HEK293T (cell line): ENCODE measurements around the gene C6.

Experiments used
- CTCF ChIA-PET: fragments of 350-600 bp; formaldehyde crosslinking; extraction: SDS; loops from one replicate; lab custom pipeline; 2021; ENCODE audit warnings: antibody characterized with exemption, inconsistent platforms; lab: Yijun Ruan, JAX
- POLR2A ChIA-PET: fragments of 350-600 bp; formaldehyde crosslinking; extraction: SDS; loops from one replicate; lab custom pipeline; 2020; ENCODE audit warnings: antibody characterized with exemption, inconsistent platforms; lab: Yijun Ruan, JAX
- DNase-seq: peaks from one replicate; pipeline ENCODE4 v3.0.0; 2012; ENCODE audit warnings: mixed read lengths; ENCODE audit errors: extremely low spot score
- ARNT ChIP-seq: fragments of 450-650 bp; IDR thresholded peaks from 2 replicates; pipeline ENCODE4 v1.6.1; 2017; ENCODE audit warnings: mild to moderate bottlenecking
- BHLHE40 ChIP-seq: fragments of 450-650 bp; IDR thresholded peaks from 2 replicates; pipeline ENCODE4 v1.6.1; 2016; ENCODE audit warnings: mild to moderate bottlenecking, moderate library complexity, borderline replicate concordance
- CTBP1 ChIP-seq: fragments of 450-650 bp; IDR thresholded peaks from 2 replicates; pipeline ENCODE4 v1.6.1; 2016; ENCODE audit warnings: borderline replicate concordance
- ELF4 ChIP-seq: fragments of 450-650 bp; IDR thresholded peaks from 2 replicates; pipeline ENCODE4 v1.6.1; 2017; ENCODE audit warnings: antibody characterized with exemption
- FOXA1 ChIP-seq: fragments of 450-650 bp; IDR thresholded peaks from 2 replicates; pipeline ENCODE4 v1.6.1; 2016; ENCODE audit warnings: mild to moderate bottlenecking
- FOXK2 ChIP-seq: fragments of 450-650 bp; IDR thresholded peaks from 2 replicates; pipeline ENCODE4 v1.6.1; 2016; ENCODE audit warnings: mild to moderate bottlenecking
- FOXM1 ChIP-seq: fragments of 450-650 bp; IDR thresholded peaks from 2 replicates; pipeline ENCODE4 v1.6.1; 2017; ENCODE audit warnings: mild to moderate bottlenecking, borderline replicate concordance
- HDGF ChIP-seq: fragments of 450-650 bp; IDR thresholded peaks from 2 replicates; pipeline ENCODE4 v1.6.1; 2017; ENCODE audit warnings: antibody characterized with exemption, borderline replicate concordance
- L3MBTL2 ChIP-seq: fragments of 450-650 bp; conservative IDR thresholded peaks from 2 replicates; pipeline ENCODE4 v1.6.1; 2016; ENCODE audit warnings: mild to moderate bottlenecking
- LEF1 ChIP-seq: fragments of 450-650 bp; IDR thresholded peaks from 2 replicates; pipeline ENCODE4 v1.6.1; 2017; ENCODE audit warnings: mild to moderate bottlenecking, borderline replicate concordance
- NFRKB ChIP-seq: fragments of 450-650 bp; IDR thresholded peaks from 2 replicates; pipeline ENCODE4 v1.6.1; 2016; ENCODE audit warnings: mild to moderate bottlenecking, moderate library complexity
- PKNOX1 ChIP-seq: fragments of 450-650 bp; IDR thresholded peaks from 2 replicates; pipeline ENCODE4 v1.6.1; 2016
- SP1 ChIP-seq: fragments of 450-650 bp; IDR thresholded peaks from 2 replicates; pipeline ENCODE4 v1.6.1; 2017
- SUZ12 ChIP-seq: fragments of 450-650 bp; IDR thresholded peaks from 2 replicates; pipeline ENCODE4 v1.6.1; 2016; ENCODE audit warnings: mild to moderate bottlenecking
- TARDBP ChIP-seq: fragments of 450-650 bp; IDR thresholded peaks from 2 replicates; pipeline ENCODE4 v1.6.1; 2016
- ZNF384 ChIP-seq: fragments of 450-650 bp; IDR thresholded peaks from 2 replicates; pipeline ENCODE4 v1.6.1; 2016

C6 gene

GRCh38 chr5:41213340-41213739 lies at the start of gene C6:
TSS of gene C6 (minus strand) at chr5:41213532. CDS start at chr5:41203230, 10,302 bp downstream.
- DNase-seq = no peak
- POLR2A ChIA-PET = no interaction called here
- TF ChIP-seq CTBP1 (no peak), ELF4 (no peak), PKNOX1 (no peak), ARNT (no peak), ZNF384 (no peak)
- CTCF ChIA-PET = no interaction called here

GRCh38 chr5:41256400-41256799 lies 43.1 kb upstream of the C6 start:
- CTCF ChIA-PET = no interaction called here
- POLR2A ChIA-PET = no interaction called here
- DNase-seq = no peak

DNA sequence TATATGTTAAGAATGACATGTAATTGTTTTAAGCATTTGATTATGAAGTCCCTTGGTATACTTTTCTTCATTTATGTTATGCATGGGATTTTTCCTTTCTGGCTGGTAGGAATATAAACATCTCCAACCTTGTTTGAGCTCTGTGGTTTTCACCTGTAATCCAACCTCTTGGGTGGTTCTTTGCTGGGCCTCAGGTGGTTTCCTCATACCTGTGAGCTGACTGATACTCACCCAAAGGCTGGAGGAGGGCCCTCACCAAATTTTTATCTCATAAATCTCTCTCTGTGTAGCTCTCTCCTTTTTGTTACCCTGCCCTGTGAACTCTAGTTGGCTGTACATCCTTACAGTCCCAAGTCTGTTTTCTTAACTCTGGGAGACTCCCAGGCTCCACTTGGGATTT lies 39.8 kb upstream of the C6 start:
- TF ChIP-seq SP1 (no peak), SUZ12 (no peak)
- CTCF ChIA-PET = no interaction called here
- POLR2A ChIA-PET = no interaction called here
- no peak for DNase-seq

More at GRCh38 chr5:41256400-41256799, 43.1 kb upstream of the C6 start:
- TF ChIP-seq ZNF384 (no peak), LEF1 (no peak), L3MBTL2 (no peak), HDGF (no peak), CTBP1 (no peak), TARDBP (no peak), SP1 (no peak), ARNT (no peak), FOXK2 (no peak)

DNA sequence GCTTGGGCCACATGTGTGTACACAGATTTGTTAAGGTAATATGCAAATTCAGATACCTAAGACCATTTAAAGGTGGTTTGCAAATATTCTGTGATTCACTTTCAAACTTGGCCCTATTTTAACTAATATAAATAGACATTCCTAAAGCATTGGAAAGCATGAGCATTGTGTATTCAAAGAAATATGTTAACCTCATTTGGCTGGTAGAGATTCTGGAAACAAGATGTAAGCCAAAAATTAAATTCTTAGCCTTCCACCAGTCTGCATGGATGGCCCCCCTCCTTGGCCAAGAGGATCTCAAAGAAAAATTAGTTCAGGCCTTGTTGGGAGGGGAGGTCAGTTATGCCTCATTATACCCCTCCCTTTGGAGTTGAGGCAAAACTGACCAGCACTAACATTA lies 38.7 kb upstream of the C6 start:
- ChIA-PET CTCF (no interaction called here), POLR2A (no interaction called here)
- TF ChIP-seq PKNOX1 (no peak), HDGF (no peak)
- DNase-seq = no peak

- ChIA-PET POLR2A (no interaction called here), CTCF (no interaction called here)
- no peak for TF ChIP-seq LEF1
- TF ChIP-seq FOXK2 = no peak
- TF ChIP-seq PKNOX1 = no peak
- no peak for TF ChIP-seq CTBP1
- TF ChIP-seq ZNF384 = no peak
- no peak for TF ChIP-seq NFRKB
- no peak for TF ChIP-seq ELF4
- no peak for TF ChIP-seq L3MBTL2
- DNase-seq = no peak
Measured at GRCh38 chr5:41250351-41250987, 37.1 kb upstream of the C6 start.

- CTCF ChIA-PET = no interaction called here
- POLR2A ChIA-PET = no interaction called here
- DNase-seq = no peak
- TF ChIP-seq BHLHE40 (no peak), SP1 (no peak), CTBP1 (no peak), LEF1 (no peak), TARDBP (no peak), SUZ12 (no peak), FOXA1 (no peak), HDGF (no peak), NFRKB (no peak), FOXM1 (no peak), PKNOX1 (no peak), L3MBTL2 (no peak), ARNT (no peak), ELF4 (no peak), ZNF384 (no peak), FOXK2 (no peak)
Measured at GRCh38 chr5:41247135-41247534, 33.8 kb upstream of the C6 start.

DNA sequence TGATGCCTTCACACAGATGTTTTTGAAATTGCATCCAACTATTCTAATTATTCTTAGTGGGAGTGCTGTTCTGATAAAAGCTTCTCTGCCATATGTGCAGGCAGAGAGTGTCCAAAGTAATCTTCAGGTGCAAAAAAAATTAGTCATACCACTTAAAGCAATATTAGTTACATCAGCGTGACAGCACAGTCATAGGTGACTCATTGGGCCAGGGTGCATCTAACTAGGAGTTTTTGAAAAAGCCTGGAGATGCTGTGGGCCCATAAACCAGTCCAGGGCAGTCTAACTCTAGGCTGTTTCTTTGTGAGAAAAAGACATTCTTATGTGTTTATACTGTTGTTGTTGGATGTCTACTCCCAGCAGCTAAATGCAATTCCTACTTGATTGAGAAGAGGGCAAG lies 33.0 kb upstream of the C6 start:
- no peak for DNase-seq
- TF ChIP-seq SP1 = no peak
- no peak for TF ChIP-seq TARDBP
- no peak for TF ChIP-seq HDGF
- no peak for TF ChIP-seq L3MBTL2
- TF ChIP-seq ELF4 = no peak
- no peak for TF ChIP-seq FOXA1
- no peak for TF ChIP-seq ARNT
- no peak for TF ChIP-seq CTBP1
- TF ChIP-seq PKNOX1 = no peak
- no peak for TF ChIP-seq LEF1
- no peak for TF ChIP-seq FOXM1
- TF ChIP-seq BHLHE40 = no peak
- no peak for TF ChIP-seq SUZ12
- TF ChIP-seq NFRKB = no peak
- TF ChIP-seq ZNF384 = no peak
- TF ChIP-seq FOXK2 = no peak
- CTCF ChIA-PET = no interaction called here
- POLR2A ChIA-PET = interaction anchor here (0.7 kb wide), 1 partner anchor 36 kb away, joined by 3 read pairs; no protein-coding TSS in a partner anchor
